Airway epithelial cell (primary cell): Measurements from ENCODE around the gene GALC. TPM values are rescaled to one million over a fixed set of nuclear protein-coding genes. Genes with fewer than 3 reads are reported as not detected.

Experiments used
- total RNA-seq: library from RNA; depleted of rRNA; stranded (reverse); fragments of >200 nt; gene quantifications from 2 replicates; pipeline ENCODE4 v1.2.3, GENCODE V29; 2015

Gene GALC
- total RNA-seq: 10.9 and 11.2 TPM in 2 replicates

DNA sequence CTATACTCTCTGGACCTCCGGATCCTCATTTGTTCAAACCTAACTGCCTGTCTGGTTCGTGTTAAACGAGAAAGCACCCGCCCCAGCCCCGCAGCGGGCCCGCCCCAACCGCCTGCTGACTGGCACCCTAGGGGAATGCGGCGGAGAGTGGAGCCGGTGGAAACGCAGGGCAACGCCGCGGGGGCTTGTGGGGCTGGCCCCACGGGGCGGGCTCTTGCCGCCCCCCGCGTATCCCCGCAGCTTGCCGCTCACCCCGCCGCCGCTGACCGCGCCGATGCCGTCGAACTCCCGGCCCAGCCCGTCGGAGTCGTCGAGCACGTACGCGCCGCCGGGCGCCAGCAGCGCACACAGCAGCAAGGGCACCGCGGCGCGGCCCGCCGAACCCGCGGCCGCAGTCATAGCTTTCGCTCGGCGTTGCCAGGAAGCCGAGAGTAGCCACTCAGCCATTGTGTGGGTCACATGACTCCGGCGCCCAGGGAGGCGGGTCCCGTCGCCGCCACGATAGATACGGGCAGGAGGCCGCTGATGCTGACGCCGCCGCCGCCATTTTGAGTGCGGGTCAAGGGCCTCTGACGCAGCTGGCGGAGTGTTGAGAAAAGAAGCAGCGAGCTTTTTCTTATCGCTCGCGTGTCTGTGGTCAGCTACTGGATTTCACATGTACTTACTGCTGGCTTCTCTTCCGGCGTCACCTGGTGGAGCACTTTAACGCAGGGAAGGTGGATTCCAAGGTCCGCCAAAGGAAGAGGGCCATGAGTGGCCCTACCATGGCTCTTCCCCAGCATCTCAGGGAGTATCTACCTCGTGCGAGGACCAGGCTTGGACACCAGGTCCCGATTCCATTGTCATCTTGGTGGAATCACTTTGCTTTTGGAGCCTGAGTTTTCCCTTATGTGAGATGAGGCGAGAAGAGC is at the start of gene GALC:
Gene GALC (minus strand): TSS at position 465 of the 911 bp plus-strand sequence. CDS start 18 bp downstream, at position 447.

DNA sequence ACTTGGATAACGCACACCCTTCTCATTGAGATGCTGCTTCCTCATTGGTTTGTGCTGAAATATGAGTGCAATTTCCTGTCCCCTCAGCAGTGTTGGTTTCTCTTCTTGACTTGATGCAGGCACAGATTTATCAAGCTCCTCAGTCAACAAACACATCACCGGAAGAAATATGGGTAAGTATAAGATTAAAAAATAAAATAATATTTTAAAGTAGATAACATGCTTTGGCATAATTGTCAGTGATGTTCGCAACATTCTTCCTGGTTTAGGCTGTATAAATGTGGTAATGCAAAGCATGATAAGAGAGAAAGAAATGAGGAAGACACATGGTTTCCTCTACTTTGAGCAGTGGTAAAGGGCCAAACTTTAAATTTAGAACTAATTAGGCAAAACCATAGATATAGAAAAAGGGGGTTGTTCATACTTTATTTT is 12.1 kb upstream of the GALC start, which contains the start of gene GPR65:
Gene GPR65 (plus strand): TSS at position 86 of the 432 bp plus-strand sequence. CDS start 5,713 bp downstream, outside the sequence.

Other genes starting within 250 kb of the GALC start
- not detected in 2 replicates for gene GPR65, start 12.0 kb upstream of the GALC start, total RNA-seq